ENCODE data around the gene TTF2.

GRCh38 chr1:117116090-117116783, 56.1 kb downstream of the TTF2 start:
- TF ChIP-seq, protein P1, sequence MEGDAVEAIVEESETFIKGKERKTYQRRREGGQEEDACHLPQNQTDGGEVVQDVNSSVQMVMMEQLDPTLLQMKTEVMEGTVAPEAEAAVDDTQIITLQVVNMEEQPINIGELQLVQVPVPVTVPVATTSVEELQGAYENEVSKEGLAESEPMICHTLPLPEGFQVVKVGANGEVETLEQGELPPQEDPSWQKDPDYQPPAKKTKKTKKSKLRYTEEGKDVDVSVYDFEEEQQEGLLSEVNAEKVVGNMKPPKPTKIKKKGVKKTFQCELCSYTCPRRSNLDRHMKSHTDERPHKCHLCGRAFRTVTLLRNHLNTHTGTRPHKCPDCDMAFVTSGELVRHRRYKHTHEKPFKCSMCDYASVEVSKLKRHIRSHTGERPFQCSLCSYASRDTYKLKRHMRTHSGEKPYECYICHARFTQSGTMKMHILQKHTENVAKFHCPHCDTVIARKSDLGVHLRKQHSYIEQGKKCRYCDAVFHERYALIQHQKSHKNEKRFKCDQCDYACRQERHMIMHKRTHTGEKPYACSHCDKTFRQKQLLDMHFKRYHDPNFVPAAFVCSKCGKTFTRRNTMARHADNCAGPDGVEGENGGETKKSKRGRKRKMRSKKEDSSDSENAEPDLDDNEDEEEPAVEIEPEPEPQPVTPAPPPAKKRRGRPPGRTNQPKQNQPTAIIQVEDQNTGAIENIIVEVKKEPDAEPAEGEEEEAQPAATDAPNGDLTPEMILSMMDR (optimal IDR thresholded peaks at IDR 0.05 in 1 of 3, IDR thresholded peaks at IDR 0.05 in 1 of 3, conservative IDR thresholded peaks at IDR 0.05 in 1 of 3; ENCODE audit: extremely low read depth in 1 of 3, insufficient read depth in 2 of 3, low read length in 3 of 3), result no peak
- no peak for TF ChIP-seq EZH2 (IDR thresholded peaks at IDR 0.05; ENCODE audit: low read length)

Measured in keratinocyte (primary cell).